Aorta (tissue), 5 donors: ENCODE measurements around the gene PCBP3. TPM values are rescaled to one million over a fixed set of nuclear protein-coding genes. Genes with fewer than 3 reads are reported as not detected.
"Not testable (repeated sequence)": the region's sequence is repeated elsewhere in the genome, so short reads cannot be mapped to it uniquely, and the experiment has no call there.

Experiments
- ATAC-seq: fragments of 200-7000 bp; cut with Tn5 transposase; one replicate; pipeline ENCODE4 v1.9.1; 2022; ENCODE audit warnings: moderate library complexity; ENCODE audit not compliant: low FRiP score
- DNase-seq, 2 donors: peaks; one replicate each; pipeline ENCODE4 v3.0.0-alpha.2; 2020
- H3K27ac ChIP-seq, 2 donors: one replicate each; pipeline ENCODE4 v1.5.1; 2013; ENCODE audit warnings: low read length in 2 of 2, mild to moderate bottlenecking in 2 of 2, moderate library complexity in 2 of 2, control low read depth in 1 of 2, inconsistent platforms in 1 of 2, low read depth in 1 of 2
- H3K27me3 ChIP-seq, 2 donors: one replicate each; pipeline ENCODE4 v1.6.1; 2013; ENCODE audit warnings: control low read depth in 1 of 2, low read length in 1 of 2, mild to moderate bottlenecking in 1 of 2, moderate library complexity in 1 of 2; ENCODE audit not compliant: insufficient read depth in 2 of 2, control insufficient read depth in 1 of 2
- H3K36me3 ChIP-seq, 2 donors: one replicate each; pipeline ENCODE4 v1.6.1; 2013; ENCODE audit warnings: control low read depth in 1 of 2, low read length in 1 of 2, mild to moderate bottlenecking in 1 of 2; ENCODE audit not compliant: insufficient read depth in 2 of 2, control insufficient read depth in 1 of 2
- H3K4me1 ChIP-seq, 2 donors: one replicate each; pipeline ENCODE4 v1.6.1; 2013; ENCODE audit warnings: low read length in 2 of 2, control low read depth in 1 of 2, mild to moderate bottlenecking in 1 of 2, moderate library complexity in 1 of 2; ENCODE audit not compliant: insufficient read depth in 2 of 2, control insufficient read depth in 1 of 2
- H3K4me3 ChIP-seq, 2 donors: one replicate each; pipeline ENCODE4 v1.5.1; 2013; ENCODE audit warnings: low read length in 2 of 2, control low read depth in 1 of 2, mild to moderate bottlenecking in 1 of 2
- H3K9me3 ChIP-seq: one replicate; pipeline ENCODE4 v1.6.1; 2013; ENCODE audit warnings: mild to moderate bottlenecking, low read length; ENCODE audit not compliant: control insufficient read depth
- WGBS, 2 donors: extraction: QIAGEN DNeasy Blood & Tissue Kit; methylation state at CpG; one replicate each; pipeline ENCODE4 v1.1.7; 2013; 5-methylcytosine and 5-hydroxymethylcytosine counted together
- intact Hi-C, 2 donors: fragments of 100-400 bp; cut with DNase I; formaldehyde crosslinking; loops; one replicate each; pipeline versions ENCODE4 v1.14.2 to v1.15.0; 2022
- polyA plus RNA-seq, 2 donors: library from polyadenylated mRNA; stranded (reverse); fragments of 200-250 nt; gene quantifications; one replicate each; pipeline ENCODE4 v1.2.3, GENCODE V29; 2013
- total RNA-seq, 2 donors: library from RNA; stranded (reverse); fragmentation: NEBNext Ultra II Directional; extraction: Animal tissue kit (Norgen Biotek cat#: 25700); gene quantifications; one replicate each; pipeline ENCODE4 v1.2.1, GENCODE V29; 2021
- donor health status: healthy with polysubstance abuse.
- donor health status: Bipolar disorder and iron deficiency.
- donor health status: DM: no; HTN: no; CAD: no.
- donor health status: DM: no; HTN: no; CAD: no.
- donor health status: DM: yes; HTN: yes; CAD: no.

Gene PCBP3
- total and polyA plus RNA-seq, 4 donors: 3.6 to 15.0 (median 7.0) TPM; not detected in 1

DNA sequence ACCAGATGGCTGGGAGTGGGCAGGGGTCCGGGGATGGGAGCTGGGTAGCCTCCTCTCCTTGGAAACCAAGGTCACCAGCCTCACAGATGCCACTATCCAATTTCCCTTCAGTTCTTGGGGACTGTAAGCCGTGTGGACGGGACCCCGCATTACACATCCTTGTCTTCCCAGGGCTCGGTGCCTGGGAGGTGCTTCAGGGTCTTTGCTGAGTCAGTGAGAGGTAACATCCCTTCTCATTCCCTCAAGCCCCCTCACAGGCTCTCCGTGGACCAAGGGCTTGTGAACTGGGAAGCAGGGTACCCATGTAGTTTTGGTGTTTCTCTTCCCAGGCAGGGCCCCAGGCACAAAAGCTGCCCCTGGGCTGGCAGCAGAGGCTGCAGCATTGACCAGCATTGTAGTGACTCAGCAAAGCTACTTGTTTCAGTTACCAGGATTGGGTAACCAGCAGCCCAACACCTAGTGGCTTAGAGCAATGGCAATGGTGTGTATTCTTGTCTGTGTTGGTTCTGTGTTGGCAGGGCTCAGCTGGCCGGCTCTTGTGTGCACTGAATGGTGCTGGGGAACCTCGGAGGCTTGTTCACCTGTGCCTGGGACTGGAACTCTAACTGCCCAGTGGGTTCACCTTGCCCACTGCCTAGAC lies 24.6 kb upstream of the PCBP3 start:
- ATAC-seq (no peak), DNase-seq (peak; percentile 19 to 39)
- Histone ChIP-seq H3K27me3 (no peaks in the 10 kb centered on the region), H3K27ac (no peak overlapping the region), H3K4me1 (no peaks in the 10 kb centered on the region), H3K9me3 (peaks cover 3% of the 10 kb centered on the region), H3K4me3 (no peak overlapping the region), H3K36me3 (no peaks in the 10 kb centered on the region)
- intact Hi-C loops: no loop called here
- WGBS, 2 donors: 91 to 92% methylated on average over 8 of the region's 8 CpGs

DNA sequence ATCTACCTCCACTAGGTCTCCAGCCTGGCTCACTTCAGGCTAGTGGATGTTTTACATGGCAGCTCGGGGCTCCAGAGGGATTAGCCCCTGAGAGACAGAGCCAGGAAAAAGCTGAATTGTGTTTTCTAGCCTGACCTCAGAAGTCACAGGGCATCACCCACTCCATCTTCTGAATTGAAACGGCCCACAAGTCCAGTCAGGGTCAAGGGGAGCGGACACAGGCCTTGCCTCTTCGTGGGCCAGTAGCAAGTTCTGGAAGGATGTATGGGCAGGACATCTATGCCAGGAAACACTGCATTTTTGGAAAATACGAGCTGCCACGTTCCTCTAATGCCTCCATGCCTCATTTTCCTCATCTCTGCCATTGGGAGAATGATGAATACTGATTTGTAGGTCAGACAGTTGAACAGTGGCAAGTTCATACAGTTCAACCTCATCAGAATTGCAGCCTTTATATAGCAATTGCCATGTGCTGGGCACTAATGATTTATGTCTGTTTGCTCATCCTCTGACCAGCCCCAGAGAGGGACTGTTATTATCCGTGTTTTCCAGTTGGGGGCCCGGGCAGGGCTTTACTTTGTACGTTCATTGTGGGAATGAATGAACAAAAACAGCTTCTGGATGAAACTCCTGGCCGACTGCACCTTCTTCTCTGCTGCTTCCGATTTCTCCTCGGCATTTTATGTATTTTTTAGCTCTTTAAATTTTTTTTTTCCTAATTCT lies 23.2 kb upstream of the PCBP3 start:
- Histone ChIP-seq H3K27ac (no peak overlapping the region), H3K9me3 (peaks cover 4% of the 10 kb centered on the region), H3K27me3 (no peaks in the 10 kb centered on the region), H3K4me1 (no peaks in the 10 kb centered on the region), H3K4me3 (no peak overlapping the region), H3K36me3 (no peaks in the 10 kb centered on the region)
- no peak for ATAC-seq
- DNase-seq: peak; percentile 3 to 51
- 67 to 71% methylated on average over 12 of the region's 12 CpGs for WGBS, 2 donors
- intact Hi-C loops: no loop called here

DNA sequence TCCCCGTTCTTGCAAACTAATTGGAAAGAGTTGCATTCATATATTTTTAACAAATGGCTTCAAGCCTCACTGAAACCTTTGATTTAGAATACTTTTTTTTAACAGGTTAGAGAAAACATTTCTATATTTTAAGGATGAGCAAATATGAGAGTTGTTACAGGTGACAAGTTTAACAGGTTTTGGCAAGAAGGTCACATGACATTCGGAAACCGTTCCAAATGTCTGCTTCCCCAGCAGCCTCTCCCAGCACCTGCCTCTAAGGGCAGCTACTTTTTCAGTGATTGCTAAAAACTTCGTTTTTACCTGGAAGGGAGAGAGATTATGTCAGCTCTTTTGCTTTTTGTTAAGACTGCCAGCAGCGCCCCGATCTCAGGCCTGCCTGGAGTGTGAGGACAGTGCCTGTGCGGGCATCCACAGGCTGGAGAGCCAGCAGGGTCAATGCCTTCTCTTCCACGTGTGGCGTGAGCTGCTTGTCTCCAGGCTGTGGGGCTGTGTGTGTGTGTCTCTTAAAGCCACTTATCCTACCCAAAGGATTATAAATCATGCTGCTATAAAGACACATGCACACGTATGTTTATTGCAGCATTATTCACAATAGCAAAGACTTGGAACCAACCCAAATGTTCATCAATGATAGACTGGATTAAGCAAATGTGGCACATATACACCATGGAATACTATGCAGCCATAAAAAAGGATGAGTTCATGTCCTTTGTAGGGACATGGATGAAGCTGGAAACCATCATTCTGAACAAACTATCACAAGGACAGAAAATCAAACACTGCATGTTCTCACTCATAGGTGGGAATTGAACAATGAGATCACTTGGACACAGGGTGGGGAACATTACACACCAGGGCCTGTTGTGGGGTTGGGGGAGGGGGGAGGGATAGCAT lies 21.8 kb upstream of the PCBP3 start:
- H3K27ac ChIP-seq, H3K36me3 ChIP-seq, intact Hi-C loops, ATAC-seq, H3K4me3 ChIP-seq, H3K27me3 ChIP-seq, H3K9me3 ChIP-seq, H3K4me1 ChIP-seq: not testable (repeated sequence)
- DNase-seq: peak; percentile 9 to 20
- WGBS, 2 donors: 75 to 81% methylated on average over 10 of the region's 10 CpGs

DNA sequence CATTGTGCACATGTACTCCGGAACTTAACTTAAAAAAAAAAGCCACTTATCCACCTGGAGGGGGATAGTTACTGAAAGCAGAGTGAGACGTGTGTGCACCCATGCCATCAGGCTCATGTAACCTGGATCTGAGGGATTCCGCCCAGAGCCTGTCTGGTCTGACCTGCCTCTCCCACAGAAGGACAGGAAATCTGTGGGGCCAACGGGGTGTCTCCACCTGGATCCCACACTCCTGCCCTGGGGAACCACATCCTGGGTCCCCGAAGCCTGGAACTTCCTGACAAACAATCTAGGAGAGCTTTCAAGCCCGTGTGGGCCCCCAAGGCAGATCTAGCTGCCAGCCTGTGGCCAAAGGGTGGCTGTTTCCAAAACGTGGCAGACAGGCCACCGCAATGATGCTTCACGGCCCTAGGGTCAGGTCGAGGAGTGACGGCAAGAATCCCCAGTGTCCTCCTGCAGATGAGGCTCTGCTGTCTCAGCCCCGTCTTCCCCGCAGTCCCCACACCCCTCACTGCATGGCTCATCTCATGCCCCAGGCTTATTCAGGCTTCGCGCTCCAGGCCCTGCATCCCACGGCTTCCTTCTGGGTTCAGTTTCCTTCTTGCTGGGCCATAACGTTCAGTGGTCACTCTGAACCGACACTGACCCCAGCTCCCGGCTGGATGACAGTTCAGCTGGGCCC lies 21.0 kb upstream of the PCBP3 start:
- DNase-seq (peak in 1 of 2 donors; percentile 55), ATAC-seq (no peak)
- Histone ChIP-seq H3K4me1 (no peaks in the 10 kb centered on the region), H3K27me3 (no peaks in the 10 kb centered on the region), H3K4me3 (no peak overlapping the region), H3K36me3 (no peaks in the 10 kb centered on the region), H3K27ac (no peak overlapping the region), H3K9me3 (peaks cover 4% of the 10 kb centered on the region)
- 76 to 78% methylated on average over 19 of the region's 19 CpGs for WGBS, 2 donors
- intact Hi-C loops: no loop called here

DNA sequence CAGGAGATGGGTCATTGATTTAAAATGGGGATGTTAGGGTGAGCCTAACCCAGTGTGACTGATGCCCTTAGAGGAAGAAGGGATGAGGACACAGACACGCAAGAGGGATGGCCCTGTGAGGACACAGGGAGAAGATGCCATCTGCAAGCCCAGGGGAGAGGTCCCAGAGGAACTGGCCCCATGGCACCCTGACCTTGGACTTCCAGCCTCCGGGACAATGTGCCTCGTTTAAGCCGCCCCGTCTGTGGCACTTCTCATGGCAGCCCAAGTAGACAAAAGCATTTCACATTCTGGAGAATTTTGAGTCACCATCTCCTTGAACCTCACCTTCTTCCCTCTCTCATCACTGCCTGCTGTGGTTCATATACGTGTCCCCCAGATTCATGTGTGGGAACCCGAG lies 20.1 kb upstream of the PCBP3 start:
- no peaks in the 10 kb centered on the region for H3K27me3 ChIP-seq
- H3K36me3 ChIP-seq: no peaks in the 10 kb centered on the region
- H3K4me1 ChIP-seq: no peaks in the 10 kb centered on the region
- H3K9me3 ChIP-seq: peaks cover 4% of the 10 kb centered on the region
- H3K27ac ChIP-seq: no peak overlapping the region
- WGBS, 2 donors: 75 to 82% methylated on average over 7 of the region's 7 CpGs
- intact Hi-C loops: no loop called here
- no peak overlapping the region for H3K4me3 ChIP-seq
- peak in 1 of 2 donors; percentile 42 for DNase-seq
- ATAC-seq: no peak

DNA sequence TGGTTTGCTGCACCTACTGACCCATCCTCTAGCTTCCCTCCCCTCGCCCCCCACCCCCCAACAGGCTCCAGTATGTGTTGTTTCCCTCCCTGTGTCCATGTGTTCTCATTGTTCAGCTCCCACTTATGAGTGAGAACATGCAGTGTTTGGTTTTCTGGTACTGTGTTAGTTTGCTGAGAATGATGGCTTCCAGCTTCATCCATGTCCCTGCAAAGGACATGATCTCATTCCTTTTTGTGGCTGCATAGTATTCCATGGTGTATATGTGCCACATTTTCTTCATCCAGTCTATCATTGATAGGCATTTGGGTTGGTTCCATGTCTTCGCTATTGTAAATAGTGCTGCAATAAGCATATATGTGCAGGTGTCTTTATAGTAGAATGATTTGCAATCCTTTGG lies 17.4 kb upstream of the PCBP3 start:
- H3K27ac ChIP-seq, H3K9me3 ChIP-seq, DNase-seq, H3K4me1 ChIP-seq, H3K36me3 ChIP-seq, ATAC-seq, intact Hi-C loops, H3K4me3 ChIP-seq, H3K27me3 ChIP-seq: not testable (repeated sequence)
- 73 to 74% methylated on average over 2 of the region's 2 CpGs for WGBS, 2 donors

DNA sequence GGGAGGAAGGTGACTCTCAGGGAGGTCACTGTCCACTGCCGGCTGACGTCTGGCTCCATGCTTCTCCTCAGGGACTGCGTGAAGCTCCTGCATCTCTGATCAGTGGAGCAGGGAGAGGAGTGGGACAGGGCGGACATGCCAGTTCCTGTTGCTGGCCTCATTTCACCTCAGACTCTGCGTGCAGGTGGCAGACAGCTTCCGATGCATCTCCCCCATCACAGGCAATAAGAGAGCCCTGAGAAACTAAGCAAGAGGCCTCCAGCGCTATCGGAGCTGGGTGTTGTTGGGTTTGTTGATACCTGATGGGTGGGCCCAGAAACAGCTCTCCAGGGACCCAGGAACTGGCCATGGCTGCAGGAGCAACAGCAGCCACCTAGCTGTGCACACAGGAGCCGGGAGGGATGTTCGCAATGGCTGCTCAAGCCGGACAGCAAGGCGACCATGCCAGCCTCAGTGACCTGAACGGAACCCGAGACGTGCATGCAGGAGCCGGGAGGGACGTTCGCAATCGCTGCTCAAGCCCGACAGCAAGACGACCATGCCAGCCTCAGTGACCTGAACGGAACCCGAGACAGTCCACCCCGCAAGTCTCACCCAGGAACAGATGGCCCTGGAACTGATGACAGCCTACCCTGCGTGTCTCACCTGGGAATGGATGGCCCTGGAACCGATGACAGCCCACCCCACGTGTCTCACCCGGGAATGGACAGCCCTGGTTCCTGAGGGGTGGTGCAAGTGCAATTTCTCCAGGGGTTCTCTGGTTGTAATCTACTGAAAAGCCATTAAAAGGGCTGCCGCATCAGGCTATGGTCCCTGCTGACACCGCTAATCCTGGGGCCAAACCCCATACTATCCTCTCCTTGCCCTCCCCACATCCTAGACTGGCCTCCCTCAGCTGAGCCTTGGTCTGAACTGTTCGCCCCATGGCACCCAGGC lies 14.2 kb upstream of the PCBP3 start:
- peak in 1 of 2 donors; percentile 42 for DNase-seq
- ATAC-seq: no peak
- Histone ChIP-seq H3K27me3 (no peaks in the 10 kb centered on the region), H3K4me1 (no peaks in the 10 kb centered on the region), H3K9me3 (peaks cover 1% of the 10 kb centered on the region), H3K36me3 (no peaks in the 10 kb centered on the region), H3K27ac (no peak overlapping the region), H3K4me3 (no peak overlapping the region)
- whole genome bisulfite sequencing, 2 donors: 86 to 87% methylated on average over 31 of the region's 31 CpGs
- intact Hi-C loops: no loop called here
